ENCODE results near the gene RPS16. TPM values are rescaled to one million over a fixed set of nuclear protein-coding genes. Genes with fewer than 3 reads are reported as not detected.

The RPS16 gene
- total and polyA plus RNA-seq, 2 of the 13 experiments (the other 11 are each of a cell fraction or from before 2014, with no cell fraction given) = 488 to 2,583 TPM

DNA sequence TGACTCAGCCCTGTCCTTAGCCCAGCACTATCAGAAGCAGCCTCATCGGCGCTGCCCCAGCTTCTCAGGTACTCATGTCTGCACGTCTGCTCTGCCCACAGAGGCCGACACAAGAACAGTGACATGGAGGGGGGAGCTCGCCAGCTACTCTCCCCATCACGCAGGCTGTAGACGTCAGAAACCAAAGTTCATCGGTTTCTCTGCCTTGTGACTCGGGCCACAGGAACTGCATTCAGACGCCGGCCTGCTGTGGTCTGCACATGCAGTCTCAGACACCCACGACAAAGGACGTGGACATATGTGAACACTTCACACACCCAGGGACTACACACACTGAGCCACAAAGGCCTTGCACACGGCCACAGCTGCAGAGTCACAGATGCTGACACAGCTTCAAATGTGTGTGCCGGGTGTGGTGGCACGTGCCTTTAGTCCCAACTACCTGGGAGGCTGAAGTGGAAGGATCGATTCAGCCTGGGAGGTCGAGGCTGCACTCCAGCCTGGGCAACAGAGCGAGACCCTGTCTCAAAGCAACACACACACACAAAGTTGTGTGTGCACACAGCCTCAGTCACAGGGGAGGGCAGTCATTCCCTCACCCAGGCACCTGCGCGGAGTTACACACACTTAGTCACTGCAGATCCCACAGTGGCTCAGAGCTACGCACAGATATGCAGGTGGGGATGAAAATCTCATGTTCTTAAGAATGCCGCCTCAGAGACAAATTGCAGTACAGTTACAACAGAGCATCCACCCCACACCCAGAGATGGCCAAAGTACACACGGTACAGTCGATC is 34.0 kb downstream of the RPS16 start (continued):
- TF ChIP-seq, protein P1, sequence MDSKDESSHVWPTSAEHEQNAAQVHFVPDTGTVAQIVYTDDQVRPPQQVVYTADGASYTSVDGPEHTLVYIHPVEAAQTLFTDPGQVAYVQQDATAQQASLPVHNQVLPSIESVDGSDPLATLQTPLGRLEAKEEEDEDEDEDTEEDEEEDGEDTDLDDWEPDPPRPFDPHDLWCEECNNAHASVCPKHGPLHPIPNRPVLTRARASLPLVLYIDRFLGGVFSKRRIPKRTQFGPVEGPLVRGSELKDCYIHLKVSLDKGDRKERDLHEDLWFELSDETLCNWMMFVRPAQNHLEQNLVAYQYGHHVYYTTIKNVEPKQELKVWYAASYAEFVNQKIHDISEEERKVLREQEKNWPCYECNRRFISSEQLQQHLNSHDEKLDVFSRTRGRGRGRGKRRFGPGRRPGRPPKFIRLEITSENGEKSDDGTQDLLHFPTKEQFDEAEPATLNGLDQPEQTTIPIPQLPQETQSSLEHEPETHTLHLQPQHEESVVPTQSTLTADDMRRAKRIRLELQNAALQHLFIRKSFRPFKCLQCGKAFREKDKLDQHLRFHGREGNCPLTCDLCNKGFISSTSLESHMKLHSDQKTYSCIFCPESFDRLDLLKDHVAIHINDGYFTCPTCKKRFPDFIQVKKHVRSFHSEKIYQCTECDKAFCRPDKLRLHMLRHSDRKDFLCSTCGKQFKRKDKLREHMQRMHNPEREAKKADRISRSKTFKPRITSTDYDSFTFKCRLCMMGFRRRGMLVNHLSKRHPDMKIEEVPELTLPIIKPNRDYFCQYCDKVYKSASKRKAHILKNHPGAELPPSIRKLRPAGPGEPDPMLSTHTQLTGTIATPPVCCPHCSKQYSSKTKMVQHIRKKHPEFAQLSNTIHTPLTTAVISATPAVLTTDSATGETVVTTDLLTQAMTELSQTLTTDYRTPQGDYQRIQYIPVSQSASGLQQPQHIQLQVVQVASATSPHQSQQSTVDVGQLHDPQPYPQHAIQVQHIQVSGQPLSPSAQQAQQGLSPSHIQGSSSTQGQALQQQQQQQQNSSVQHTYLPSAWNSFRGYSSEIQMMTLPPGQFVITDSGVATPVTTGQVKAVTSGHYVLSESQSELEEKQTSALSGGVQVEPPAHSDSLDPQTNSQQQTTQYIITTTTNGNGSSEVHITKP (CRISPR knock-in tag; IDR thresholded peaks at IDR 0.05; ENCODE audit: low read depth) = peak; percentile 62; the same call in 1 of the 2 replicates
- TF ChIP-seq HHEX (CRISPR knock-in tag; IDR thresholded peaks at IDR 0.05) = no peak
- no peak; the same call in 1 of the 2 replicates for TF ChIP-seq ZNF12 (CRISPR knock-in tag; IDR thresholded peaks at IDR 0.05)
- TF ChIP-seq CAMTA2 (CRISPR knock-in tag; IDR thresholded peaks at IDR 0.05; ENCODE audit: borderline replicate concordance) = peak; percentile 79
- no peak for TF ChIP-seq ZNF737 (CRISPR knock-in tag; IDR thresholded peaks at IDR 0.05; ENCODE audit: borderline replicate concordance)
- TF ChIP-seq ZNF775 (CRISPR knock-in tag; IDR thresholded peaks at IDR 0.05; ENCODE audit: borderline replicate concordance) = no peak
- no peak for TF ChIP-seq ZFP36L2 (CRISPR knock-in tag; IDR thresholded peaks at IDR 0.05)
- TF ChIP-seq ZSCAN29 (CRISPR knock-in tag; conservative IDR thresholded peaks at IDR 0.05) = peak; percentile 82
- no peak for TF ChIP-seq ATM (IDR thresholded peaks at IDR 0.05; ENCODE audit: borderline replicate concordance)
- peak in 1 of 2 experiments; percentile 70; a peak in 2 of 4 replicates for TF ChIP-seq EP300 (IDR thresholded peaks at IDR 0.05; ENCODE audit: low read depth in 2 of 2, low read length in 2 of 2)
- peak; percentile 63 for TF ChIP-seq EP300 (CRISPR knock-in tag; IDR thresholded peaks at IDR 0.05; ENCODE audit: borderline replicate concordance)
- TF ChIP-seq FOSL1 (CRISPR knock-in tag; IDR thresholded peaks at IDR 0.05; ENCODE audit: borderline replicate concordance) = 0 out of 2 replicates have a peak, but pooled peaks have one; percentile 81
- TF ChIP-seq ZNF792 (CRISPR knock-in tag; IDR thresholded peaks at IDR 0.05) = peak; percentile 56; the same call in 1 of the 2 replicates
- peak; percentile 84 for TF ChIP-seq FOXC1 (CRISPR knock-in tag; IDR thresholded peaks at IDR 0.05; ENCODE audit: borderline replicate concordance)
- no peak for TF ChIP-seq ZKSCAN8 (CRISPR knock-in tag; IDR thresholded peaks at IDR 0.05; ENCODE audit: borderline replicate concordance)
- no peak for TF ChIP-seq SYNCRIP (IDR thresholded peaks at IDR 0.05; ENCODE audit: insufficient read depth, low read depth, low read length)
- no peak for TF ChIP-seq SRSF1 (optimal IDR thresholded peaks at IDR 0.05; ENCODE audit: low read depth, low read length)
- TF ChIP-seq ISX (CRISPR knock-in tag; conservative IDR thresholded peaks at IDR 0.05) = no peak
- TF ChIP-seq, protein P2, sequence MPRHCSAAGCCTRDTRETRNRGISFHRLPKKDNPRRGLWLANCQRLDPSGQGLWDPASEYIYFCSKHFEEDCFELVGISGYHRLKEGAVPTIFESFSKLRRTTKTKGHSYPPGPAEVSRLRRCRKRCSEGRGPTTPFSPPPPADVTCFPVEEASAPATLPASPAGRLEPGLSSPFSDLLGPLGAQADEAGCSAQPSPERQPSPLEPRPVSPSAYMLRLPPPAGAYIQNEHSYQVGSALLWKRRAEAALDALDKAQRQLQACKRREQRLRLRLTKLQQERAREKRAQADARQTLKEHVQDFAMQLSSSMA (CRISPR knock-in tag; IDR thresholded peaks at IDR 0.05) = 0 out of 2 replicates have a peak, but pooled peaks have one; percentile 74
- no peak for TF ChIP-seq SMAD9 (CRISPR knock-in tag; IDR thresholded peaks at IDR 0.05)
- TF ChIP-seq ZNF446 (CRISPR knock-in tag; IDR thresholded peaks at IDR 0.05) = no peak
- no peak for TF ChIP-seq TRIM24 (CRISPR knock-in tag; IDR thresholded peaks at IDR 0.05)
- peak; percentile 77; the same call in 1 of the 2 replicates for TF ChIP-seq ZNF510 (CRISPR knock-in tag; IDR thresholded peaks at IDR 0.05; ENCODE audit: low read depth)
- peak; percentile 50 for TF ChIP-seq AGO2 (optimal IDR thresholded peaks at IDR 0.05; ENCODE audit: low read depth, low read length)
- peak; percentile 38; the same call in 1 of the 2 replicates for TF ChIP-seq ZNF138 (CRISPR knock-in tag; IDR thresholded peaks at IDR 0.05; ENCODE audit: low read depth)
- TF ChIP-seq CC2D1A (CRISPR knock-in tag; IDR thresholded peaks at IDR 0.05) = no peak
- no peak for TF ChIP-seq PRPF4 (IDR thresholded peaks at IDR 0.05; ENCODE audit: low read depth, low read length, poor library complexity, severe bottlenecking)
- TF ChIP-seq ZNF367 (CRISPR knock-in tag; IDR thresholded peaks at IDR 0.05; ENCODE audit: borderline replicate concordance) = no peak

Measured in HepG2 (cell line).